GM12878 (cell line): ENCODE measurements around the gene MFSD8. TPM values are rescaled to one million over a fixed set of nuclear protein-coding genes. Genes with fewer than 3 reads are reported as not detected.
"Not testable (repeated sequence)": the region's sequence is repeated elsewhere in the genome, so short reads cannot be mapped to it uniquely, and the experiment has no call there.

ENCODE experiments used
- ATAC-seq: fragments of 200-7000 bp; cut with Tn5 transposase; 3 replicates; pipeline ENCODE4 v1.9.1; 2020; ENCODE audit warnings: mild to moderate bottlenecking, moderate library complexity
- BruUV-seq: library from RNA; stranded (reverse); fragments of 400-500 nt; replicated peaks from 2 replicates; lab custom pipeline; 2021; lab: Mats Ljungman, UMichigan
- CTCF ChIA-PET: fragments of 300-600 bp; sonication (Branson Sonifier 250); formaldehyde crosslinking; extraction: SDS; loops from one replicate; lab custom pipeline; 2021; ENCODE audit warnings: inconsistent platforms; lab: Yijun Ruan, JAX
- POLR2A ChIA-PET: fragments of 350-600 bp; formaldehyde crosslinking; extraction: SDS; loops from one replicate; lab custom pipeline; 2021; ENCODE audit warnings: inconsistent platforms; lab: Charles Lee
- RAD21 ChIA-PET: fragments of 300-600 bp; sonication (Branson Sonifier 250); formaldehyde crosslinking; loops from one replicate; lab custom pipeline; 2023; ENCODE audit warnings: antibody characterized with exemption; ENCODE audit not compliant: unreplicated experiment; lab: Charles Lee
- SMC1A ChIA-PET: fragments of 300-600 bp; sonication (Branson Sonifier 250); formaldehyde crosslinking; loops from one replicate; lab custom pipeline; 2023; ENCODE audit not compliant: unreplicated experiment, uncharacterized antibody; lab: Charles Lee
- DNase-seq: peaks from one replicate; pipeline ENCODE4 v3.0.0-alpha.2; 2011; ENCODE audit warnings: low read depth, low spot score
- FAIRE-seq: peaks from 3 replicates; lab custom pipeline; 2011; peaks lifted over from hg19 to GRCh38; lab: Jason Lieb, UNC
- H2AFZ ChIP-seq: 2 replicates; pipeline ENCODE4 v1.6.0; 2011; ENCODE audit warnings: low read depth, low read length, control low read depth; ENCODE audit not compliant: control insufficient read depth
- H3K27ac ChIP-seq: 2 replicates; pipeline ENCODE4 v1.5.1; 2011; ENCODE audit warnings: control low read depth; ENCODE audit not compliant: control insufficient read depth, insufficient read depth
- H3K27me3 ChIP-seq, 2 experiments: replicated peaks in 1 of 2; 2 replicates each; pipeline versions ENCODE4 v1.6.0 to v1.6.1; 2011; ENCODE audit warnings: low read length in 1 of 2; ENCODE audit not compliant: control insufficient read depth in 2 of 2, insufficient read depth in 2 of 2
- H3K36me3 ChIP-seq, 2 experiments: 2 replicates each; pipeline ENCODE4 v1.5.1; 2011; ENCODE audit warnings: low read length in 1 of 2; ENCODE audit not compliant: control insufficient read depth in 2 of 2, insufficient read depth in 2 of 2
- H3K4me1 ChIP-seq: 2 replicates; pipeline ENCODE4 v1.6.1; 2011; ENCODE audit warnings: mild to moderate bottlenecking, low read length, moderate library complexity, mixed read lengths; ENCODE audit not compliant: control insufficient read depth, insufficient read depth
- H3K4me2 ChIP-seq: 2 replicates; pipeline ENCODE4 v1.6.0; 2011; ENCODE audit warnings: control low read depth; ENCODE audit not compliant: control insufficient read depth, insufficient read depth
- H3K4me3 ChIP-seq: fragments of 200-600 bp; sonication (generic); 2 replicates; pipeline ENCODE4 v1.5.1; 2016
- H3K79me2 ChIP-seq: 2 replicates; pipeline ENCODE4 v1.6.0; 2011; ENCODE audit warnings: low read length; ENCODE audit not compliant: control insufficient read depth, insufficient read depth
- H3K9ac ChIP-seq: 2 replicates; pipeline ENCODE4 v1.8.0; 2011; ENCODE audit warnings: low read length, control low read depth, mixed read lengths; ENCODE audit not compliant: control insufficient read depth, insufficient read depth
- H3K9me3 ChIP-seq: replicated peaks from 3 replicates; pipeline ENCODE4 v1.5.1; 2011; ENCODE audit warnings: mild to moderate bottlenecking, low read length; ENCODE audit not compliant: control insufficient read depth, insufficient read depth
- H4K20me1 ChIP-seq: 2 replicates; pipeline ENCODE4 v1.6.0; 2011; ENCODE audit not compliant: control insufficient read depth, insufficient read depth
- IRF5 ChIP-seq: fragments of 450-650 bp; IDR thresholded peaks from 2 replicates; pipeline ENCODE4 v1.6.1; 2017; ENCODE audit warnings: borderline replicate concordance
- STAT1 ChIP-seq: fragments of 450-650 bp; conservative IDR thresholded peaks from 2 replicates; pipeline ENCODE4 v1.6.1; 2014; ENCODE audit warnings: antibody characterized with exemption, mild to moderate bottlenecking
- TAF1 ChIP-seq: IDR thresholded peaks from 2 replicates; pipeline ENCODE4 v1.6.1; 2011; ENCODE audit warnings: mild to moderate bottlenecking, low read depth, low read length, borderline replicate concordance
- TARDBP ChIP-seq: IDR thresholded peaks from 2 replicates; pipeline ENCODE4 v1.6.1; 2016; ENCODE audit warnings: borderline replicate concordance
- ZNF384 ChIP-seq: IDR thresholded peaks from 2 replicates; pipeline ENCODE4 v1.6.1; 2012; ENCODE audit warnings: low read depth, mild to moderate bottlenecking, low read length, improper control_type of control experiment, borderline replicate concordance
- WGBS: methylation state at CpG from one replicate; pipeline ENCODE4 v1.1.6; 2016; ENCODE audit warnings: low lambda C conversion rate; ENCODE audit not compliant: insufficient replicate concordance, insufficient coverage; ENCODE audit errors: missing lambda C conversion rate; 5-methylcytosine and 5-hydroxymethylcytosine counted together
- in situ Hi-C: fragments of 300-500 bp; cut with MboI; formaldehyde crosslinking; loops from 9 replicates; pipeline ENCODE4 v1.14.3; 2018; ENCODE audit warnings: mixed read lengths
- intact Hi-C: fragments of 100-400 bp; cut with micrococcal nuclease; formaldehyde crosslinking; loops from one replicate; pipeline ENCODE4 v1.14.2; 2022; ENCODE audit not compliant: unreplicated experiment
- polyA plus RNA-seq, 11 experiments: library from polyadenylated mRNA; depleted of rRNA in 4 of 11; unstranded in 6 of 11; stranded (reverse) in 5 of 11; fragments of >200 nt; fragmentation: Nextera tagmentation in 4 of 11; fragmentation: Illumina TruSeq in 1 of 11; extraction: Ambion mirVana in 4 of 11; extraction: Trizol in 1 of 11; gene quantifications; 1 replicate in 1 of 11; 2 replicates in 10 of 11; pipeline versions ENCODE4 v1.2.1 to v1.2.3, GENCODE V29; 2011 to 2016; ENCODE audit warnings: inconsistent platforms in 2 of 11, missing spikeins in 2 of 11, low read depth in 1 of 11
- total RNA-seq, 4 experiments: library from RNA; depleted of rRNA in 3 of 4; stranded (reverse); fragments of >200 nt in 3 of 4; fragmentation: Illumina TruSeq in 1 of 4; extraction: Trizol in 1 of 4; gene quantifications; 2 replicates each; pipeline versions ENCODE4 v1.2.1 to v1.2.3, GENCODE V29; 2013 to 2021

The MFSD8 gene
- total and polyA plus RNA-seq, 10 of the 15 experiments (the other 5 are each of a cell fraction or from before 2014, with no cell fraction given), result 12.7 to 29.9 (median 18.4) TPM

GRCh38 chr4:127905029-127905428, 59.9 kb downstream of the MFSD8 start (continued):
- no peak for TF ChIP-seq TARDBP
- no peak for TF ChIP-seq STAT1
- no peak for TF ChIP-seq TAF1

- intact Hi-C loops, BruUV-seq, DNase-seq, H3K9ac ChIP-seq, H3K36me3 ChIP-seq, H3K4me2 ChIP-seq, H3K9me3 ChIP-seq, H3K27me3 ChIP-seq, H2AFZ ChIP-seq, SMC1A ChIA-PET, in situ Hi-C loops, H4K20me1 ChIP-seq, H3K79me2 ChIP-seq, H3K4me3 ChIP-seq, H3K27ac ChIP-seq, ATAC-seq, RAD21 ChIA-PET, H3K4me1 ChIP-seq, FAIRE-seq, POLR2A ChIA-PET, CTCF ChIA-PET: not testable (repeated sequence)
- WGBS, result 95% methylated on average over 4 of the region's 4 CpGs
Measured at GRCh38 chr4:127899682-127900081, 65.3 kb downstream of the MFSD8 start.

- DNase-seq, result no peak
- H3K4me1 ChIP-seq, result no peaks in the 10 kb centered on the region
- ChIA-PET RAD21 (no interaction called here), CTCF (interaction anchor here (0.6 kb wide), 1 partner anchor 79 kb away, joined by 4 read pairs; no protein-coding TSS in a partner anchor)
- no peaks in the 10 kb centered on the region for H3K79me2 ChIP-seq
- H3K4me2 ChIP-seq, result no peak overlapping the region
- no peak overlapping the region for H3K27ac ChIP-seq
- intact Hi-C loops, result no loop called here
- no peak overlapping the region for H2AFZ ChIP-seq
- H3K4me3 ChIP-seq, result no peak overlapping the region
- TF ChIP-seq IRF5 (no peak), ZNF384 (peak; percentile 35; the same call in 1 of the 2 replicates)
- TF ChIP-seq, all 136 proteins: peak for 1
- POLR2A ChIA-PET, result interaction anchor here (0.6 kb wide), 1 partner anchor 45 kb away, joined by 3 read pairs; no protein-coding TSS in a partner anchor
- Histone ChIP-seq H3K9me3 (no peaks in the 10 kb centered on the region; the same call in 2 of the 3 replicates), H3K27me3 (no peaks in the 10 kb centered on the region), H4K20me1 (no peaks in the 10 kb centered on the region), H3K36me3 (peaks cover 0 to 8% of the 10 kb centered on the region in 2 experiments; a peak in 2 of 4 replicates), H3K9ac (no peak overlapping the region)
- in situ Hi-C loops, result no loop called here
- no peak for FAIRE-seq
- SMC1A ChIA-PET, result interaction anchor here (0.9 kb wide), 1 partner anchor 68 kb away, joined by 3 read pairs; no protein-coding TSS in a partner anchor
- peak; percentile 16; the same call in 2 of the 3 replicates for ATAC-seq
- 95% methylated on average over 1 of the region's 1 CpG for WGBS
- no TSS peak for BruUV-seq
Measured at GRCh38 chr4:127896528-127896927, 68.4 kb downstream of the MFSD8 start.
